ENCODE measurements around the gene PLXNA4.

DNA sequence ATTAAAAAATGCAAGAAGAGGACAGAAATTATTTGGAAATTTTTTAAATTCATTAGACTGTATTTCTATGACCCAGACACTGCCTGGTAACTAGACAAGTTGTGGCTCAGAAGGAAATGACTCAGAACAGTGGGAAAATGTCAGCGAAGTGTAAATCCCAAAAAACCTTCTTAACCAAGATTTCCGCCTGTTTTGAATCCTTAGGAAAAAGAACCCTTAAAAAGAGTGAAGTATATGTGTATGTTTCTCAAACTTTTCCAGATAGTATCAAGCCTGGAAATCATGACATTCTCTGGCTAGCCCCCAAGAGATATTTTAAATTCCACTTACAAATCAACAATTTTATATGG lies 42.7 kb upstream of the PLXNA4 start:
- TF ChIP-seq, protein P1, sequence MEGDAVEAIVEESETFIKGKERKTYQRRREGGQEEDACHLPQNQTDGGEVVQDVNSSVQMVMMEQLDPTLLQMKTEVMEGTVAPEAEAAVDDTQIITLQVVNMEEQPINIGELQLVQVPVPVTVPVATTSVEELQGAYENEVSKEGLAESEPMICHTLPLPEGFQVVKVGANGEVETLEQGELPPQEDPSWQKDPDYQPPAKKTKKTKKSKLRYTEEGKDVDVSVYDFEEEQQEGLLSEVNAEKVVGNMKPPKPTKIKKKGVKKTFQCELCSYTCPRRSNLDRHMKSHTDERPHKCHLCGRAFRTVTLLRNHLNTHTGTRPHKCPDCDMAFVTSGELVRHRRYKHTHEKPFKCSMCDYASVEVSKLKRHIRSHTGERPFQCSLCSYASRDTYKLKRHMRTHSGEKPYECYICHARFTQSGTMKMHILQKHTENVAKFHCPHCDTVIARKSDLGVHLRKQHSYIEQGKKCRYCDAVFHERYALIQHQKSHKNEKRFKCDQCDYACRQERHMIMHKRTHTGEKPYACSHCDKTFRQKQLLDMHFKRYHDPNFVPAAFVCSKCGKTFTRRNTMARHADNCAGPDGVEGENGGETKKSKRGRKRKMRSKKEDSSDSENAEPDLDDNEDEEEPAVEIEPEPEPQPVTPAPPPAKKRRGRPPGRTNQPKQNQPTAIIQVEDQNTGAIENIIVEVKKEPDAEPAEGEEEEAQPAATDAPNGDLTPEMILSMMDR (conservative IDR thresholded peaks at IDR 0.05), result no peak
- TF ChIP-seq EZH2 (IDR thresholded peaks at IDR 0.05; ENCODE audit: low read depth), result no peak

All from PC-9 (cell line).